ENCODE measurements around the gene ATP5ME.

GRCh38 chr4:683982-684622, 10.0 kb upstream of the ATP5ME start:
- TF ChIP-seq GABPA (IDR thresholded peaks at IDR 0.05; ENCODE audit: low read depth) (no peak), CTCF (IDR thresholded peaks at IDR 0.05; ENCODE audit: insufficient read depth, low read length) (peak; percentile 58), REST (IDR thresholded peaks at IDR 0.05; ENCODE audit: insufficient replicate concordance, low read depth) (no peak), POLR2AphosphoS5 (IDR thresholded peaks at IDR 0.05; ENCODE audit: low read depth) (no peak)
